ENCODE data around the gene CD163L1. TPM values are rescaled to one million over a fixed set of nuclear protein-coding genes. Genes with fewer than 3 reads are reported as not detected.
"Not testable (repeated sequence)": the region's sequence is repeated elsewhere in the genome, so short reads cannot be mapped to it uniquely, and the experiment has no call there.

The CD163L1 gene
- total RNA-seq, 4 donors from 2014 or later: 1.3 to 2.9 (median 1.6) TPM

- intact Hi-C loops (cut with DNase I): no loop called here
- H3K4me1 ChIP-seq: no peaks in the 10 kb centered on the region
- no peaks in the 10 kb centered on the region for H3K36me3 ChIP-seq
- peaks cover 0 to 14% (median 8%) of the 10 kb centered on the region in 4 donors for H3K9me3 ChIP-seq
- no peak overlapping the region for H3K4me3 ChIP-seq
- no peak for DNase-seq (ENCODE audit: extremely low spot score)
- TF ChIP-seq POLR2A (IDR thresholded peaks at IDR 0.05; ENCODE audit: low read depth) (no peak), CTCF (IDR thresholded peaks at IDR 0.05) (no peak), POLR2AphosphoS5 (IDR thresholded peaks at IDR 0.05) (no peak), EP300 (IDR thresholded peaks at IDR 0.05) (no peak)
- H3K27ac ChIP-seq (replicated peaks in 1 of 4): no peak overlapping the region
- WGBS: 69% methylated on average over 4 of the region's 4 CpGs
- H3K27me3 ChIP-seq: no peaks in the 10 kb centered on the region
These were observed 94.5 kb downstream of the CD163L1 start for GRCh38 chr12:7349418-7349817.

- H3K9me3 ChIP-seq: peaks cover 0 to 18% (median 13%) of the 10 kb centered on the region in 4 donors
- H3K4me1 ChIP-seq: no peaks in the 10 kb centered on the region
- 88% methylated on average over 6 of the region's 6 CpGs for WGBS
- no peaks in the 10 kb centered on the region for H3K36me3 ChIP-seq
- DNase-seq (ENCODE audit: extremely low spot score): no peak
- intact Hi-C loops (cut with DNase I): no loop called here
- H3K27me3 ChIP-seq: no peaks in the 10 kb centered on the region
- H3K27ac ChIP-seq (replicated peaks in 1 of 4): no peak overlapping the region
- no peak for TF ChIP-seq POLR2AphosphoS5 (IDR thresholded peaks at IDR 0.05)
- no peak for TF ChIP-seq CTCF (IDR thresholded peaks at IDR 0.05)
- TF ChIP-seq EP300 (IDR thresholded peaks at IDR 0.05): no peak
- TF ChIP-seq POLR2A (IDR thresholded peaks at IDR 0.05; ENCODE audit: low read depth): no peak
- no peak overlapping the region for H3K4me3 ChIP-seq
These were observed 97.3 kb downstream of the CD163L1 start for GRCh38 chr12:7346551-7347225.

- H3K4me1 ChIP-seq: no peaks in the 10 kb centered on the region
- no peak overlapping the region for H3K27ac ChIP-seq (replicated peaks in 1 of 4)
- H3K27me3 ChIP-seq: no peaks in the 10 kb centered on the region
- intact Hi-C loops (cut with DNase I): no loop called here
- H3K4me3 ChIP-seq: no peak overlapping the region
- no peak for DNase-seq (ENCODE audit: extremely low spot score)
- H3K9me3 ChIP-seq: peaks cover 0 to 18% (median 13%) of the 10 kb centered on the region in 4 donors
- no peaks in the 10 kb centered on the region for H3K36me3 ChIP-seq
- TF ChIP-seq POLR2AphosphoS5 (IDR thresholded peaks at IDR 0.05) (no peak), CTCF (IDR thresholded peaks at IDR 0.05) (no peak), EP300 (IDR thresholded peaks at IDR 0.05) (no peak), POLR2A (IDR thresholded peaks at IDR 0.05; ENCODE audit: low read depth) (no peak)
These were observed 98.9 kb downstream of the CD163L1 start for GRCh38 chr12:7344833-7345606.

DNA sequence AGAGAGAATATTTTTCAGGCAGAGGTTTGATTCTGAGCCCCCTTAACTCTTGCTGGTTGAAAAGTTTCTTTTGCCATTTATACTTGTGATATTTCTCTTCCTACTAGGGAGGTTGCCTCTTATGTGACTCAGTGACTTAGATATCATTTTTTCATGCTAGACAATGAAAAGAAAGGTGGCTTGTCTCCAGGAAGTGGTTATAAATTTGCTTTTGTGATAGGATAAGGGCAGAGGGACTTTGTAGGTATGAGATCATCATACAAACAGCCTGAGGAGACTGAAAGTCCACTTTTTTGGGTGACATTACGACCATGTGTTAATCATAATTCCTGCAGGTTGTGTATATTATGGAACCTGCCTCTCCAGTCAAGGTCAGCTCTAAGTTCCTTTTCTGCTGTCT lies 104.3 kb downstream of the CD163L1 start:
- H3K36me3 ChIP-seq: no peaks in the 10 kb centered on the region
- no peak overlapping the region for H3K27ac ChIP-seq (replicated peaks in 1 of 4)
- 43% methylated on average over 1 of the region's 1 CpG for WGBS
- DNase-seq (ENCODE audit: extremely low spot score): no peak
- intact Hi-C loops (cut with DNase I): no loop called here
- TF ChIP-seq EP300 (IDR thresholded peaks at IDR 0.05) (no peak), POLR2A (IDR thresholded peaks at IDR 0.05; ENCODE audit: low read depth) (no peak), POLR2AphosphoS5 (IDR thresholded peaks at IDR 0.05) (no peak), CTCF (IDR thresholded peaks at IDR 0.05) (no peak)
- H3K27me3 ChIP-seq: no peaks in the 10 kb centered on the region
- H3K4me1 ChIP-seq: no peaks in the 10 kb centered on the region
- H3K9me3 ChIP-seq: peaks cover 0 to 22% (median 9%) of the 10 kb centered on the region in 4 donors
- no peak overlapping the region for H3K4me3 ChIP-seq

- peaks cover 0 to 18% (median 3%) of the 10 kb centered on the region in 4 donors for H3K9me3 ChIP-seq
- H3K27me3 ChIP-seq; H3K4me3 ChIP-seq; intact Hi-C loops (cut with DNase I); H3K27ac ChIP-seq (replicated peaks in 1 of 4); H3K4me1 ChIP-seq; DNase-seq (ENCODE audit: extremely low spot score); H3K36me3 ChIP-seq: not testable (repeated sequence)
- WGBS: 87% methylated on average over 5 of the region's 5 CpGs
These were observed 106.2 kb downstream of the CD163L1 start for GRCh38 chr12:7337790-7338189.
